Tibial artery (tissue), 4 donors: ENCODE measurements around the gene NEB.
"Not testable (repeated sequence)": the region's sequence is repeated elsewhere in the genome, so short reads cannot be mapped to it uniquely, and the experiment has no call there.

Experiments
- DNase-seq, 2 donors: peaks; one replicate each; pipeline ENCODE4 v3.0.0-alpha.2; 2019
- H3K27ac ChIP-seq, 2 donors: fragments of 200-600 bp; sonication (generic) in 1 of 2; 1 replicate in 1 of 2; 2 replicates in 1 of 2; pipeline ENCODE4 v1.5.1; 2018 to 2019; ENCODE audit warnings: mild to moderate bottlenecking in 1 of 2
- H3K27me3 ChIP-seq, 2 donors: fragments of 200-600 bp; sonication (generic) in 1 of 2; one replicate each; pipeline versions ENCODE4 v1.5.1 to v1.6.0; 2016 to 2019
- H3K36me3 ChIP-seq, 3 donors: fragments of 200-600 bp; sonication (generic) in 2 of 3; one replicate each; pipeline ENCODE4 v1.5.1; 2016 to 2019; ENCODE audit warnings: mild to moderate bottlenecking in 2 of 3
- H3K4me1 ChIP-seq, 4 donors: fragments of 200-600 bp; sonication (generic) in 2 of 4; 1 replicate in 3 of 4; 2 replicates in 1 of 4; pipeline ENCODE4 v1.5.1; 2016 to 2019
- H3K4me3 ChIP-seq, 2 donors: fragments of 200-600 bp; sonication (generic) in 1 of 2; 1 replicate in 1 of 2; 2 replicates in 1 of 2; pipeline ENCODE4 v1.5.1; 2018 to 2019; ENCODE audit warnings: mild to moderate bottlenecking in 2 of 2
- H3K9me3 ChIP-seq, 3 donors: fragments of 200-600 bp; sonication (generic) in 1 of 3; one replicate each; pipeline ENCODE4 v1.5.1; 2016 to 2019
- intact Hi-C: fragments of 100-400 bp; cut with DNase I; formaldehyde crosslinking; loops from one replicate; pipeline ENCODE4 v1.15.0; 2023; ENCODE audit warnings: low total_unique reads
- TF ChIP-seq, protein P1 (sequence below), 2 experiments: fragments of 200-600 bp in 1 of 2; fragments of 450-650 bp in 1 of 2; IDR thresholded peaks; one replicate each; pipeline ENCODE4 v1.5.1; 2017 to 2019; ENCODE audit warnings: antibody characterized with exemption in 2 of 2, mild to moderate bottlenecking in 1 of 2, moderate library complexity in 1 of 2

The NEB gene

DNA sequence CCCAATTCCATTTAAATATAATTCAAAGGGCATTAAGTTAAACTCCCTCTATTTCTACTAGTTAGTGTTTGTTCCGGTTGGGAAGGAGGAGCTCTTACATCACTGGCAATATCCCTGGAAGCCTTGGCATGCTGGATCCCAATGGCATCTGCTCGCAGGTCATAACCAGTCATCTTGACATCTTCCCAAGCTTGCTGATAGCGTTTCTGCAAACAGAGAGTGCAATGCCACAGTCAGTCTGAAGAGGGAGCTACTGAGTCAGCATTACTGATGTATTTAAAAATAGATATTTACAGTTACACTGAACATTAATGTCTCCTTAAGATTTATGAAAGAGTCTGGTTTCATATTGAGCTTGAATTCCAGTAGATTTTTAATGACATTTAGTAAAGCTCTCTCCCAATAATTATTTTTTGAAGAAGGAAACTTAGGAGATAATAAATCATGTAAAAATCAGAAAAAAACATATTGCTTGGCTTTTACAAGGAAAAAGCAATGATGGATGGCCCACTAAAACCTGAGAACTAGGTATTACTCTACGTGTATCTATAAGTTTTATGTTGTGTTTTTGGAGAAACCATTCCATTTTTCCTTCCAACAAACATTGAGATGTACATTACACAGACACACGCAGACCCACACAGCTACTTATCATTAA, 142.9 kb downstream of the NEB start:
- DNase-seq, intact Hi-C loops: not testable (repeated sequence)

DNA sequence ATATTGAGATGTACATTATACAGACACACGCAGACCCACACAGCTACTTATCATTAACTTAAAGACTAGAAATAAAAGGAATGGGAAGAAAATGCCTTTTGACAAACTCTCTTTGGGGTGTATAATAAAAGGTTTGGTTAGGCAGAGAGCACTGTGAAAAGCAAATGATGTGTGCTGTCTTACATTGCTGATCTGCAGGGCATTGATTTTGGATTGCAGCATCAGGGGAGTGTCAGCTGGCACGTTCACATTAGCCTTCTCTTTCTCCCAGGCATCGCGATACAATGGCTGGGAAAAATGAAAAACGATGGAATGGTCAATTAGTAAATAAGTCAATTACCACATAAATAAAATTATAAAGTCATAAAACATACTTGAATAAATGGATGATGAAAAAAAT, 153.0 kb downstream of the NEB start:
- intact Hi-C loops, H3K27ac ChIP-seq, H3K9me3 ChIP-seq: not testable (repeated sequence)

More for the DNA sequence above, 142.9 kb downstream of the NEB start:
- H3K36me3 ChIP-seq, H3K4me3 ChIP-seq, H3K27me3 ChIP-seq, H3K4me1 ChIP-seq, H3K9me3 ChIP-seq, H3K27ac ChIP-seq: not testable (repeated sequence)
- TF ChIP-seq, protein P1, sequence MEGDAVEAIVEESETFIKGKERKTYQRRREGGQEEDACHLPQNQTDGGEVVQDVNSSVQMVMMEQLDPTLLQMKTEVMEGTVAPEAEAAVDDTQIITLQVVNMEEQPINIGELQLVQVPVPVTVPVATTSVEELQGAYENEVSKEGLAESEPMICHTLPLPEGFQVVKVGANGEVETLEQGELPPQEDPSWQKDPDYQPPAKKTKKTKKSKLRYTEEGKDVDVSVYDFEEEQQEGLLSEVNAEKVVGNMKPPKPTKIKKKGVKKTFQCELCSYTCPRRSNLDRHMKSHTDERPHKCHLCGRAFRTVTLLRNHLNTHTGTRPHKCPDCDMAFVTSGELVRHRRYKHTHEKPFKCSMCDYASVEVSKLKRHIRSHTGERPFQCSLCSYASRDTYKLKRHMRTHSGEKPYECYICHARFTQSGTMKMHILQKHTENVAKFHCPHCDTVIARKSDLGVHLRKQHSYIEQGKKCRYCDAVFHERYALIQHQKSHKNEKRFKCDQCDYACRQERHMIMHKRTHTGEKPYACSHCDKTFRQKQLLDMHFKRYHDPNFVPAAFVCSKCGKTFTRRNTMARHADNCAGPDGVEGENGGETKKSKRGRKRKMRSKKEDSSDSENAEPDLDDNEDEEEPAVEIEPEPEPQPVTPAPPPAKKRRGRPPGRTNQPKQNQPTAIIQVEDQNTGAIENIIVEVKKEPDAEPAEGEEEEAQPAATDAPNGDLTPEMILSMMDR (IDR thresholded peaks at IDR 0.05), result peak in 1 of 2 experiments; percentile 27

DNA sequence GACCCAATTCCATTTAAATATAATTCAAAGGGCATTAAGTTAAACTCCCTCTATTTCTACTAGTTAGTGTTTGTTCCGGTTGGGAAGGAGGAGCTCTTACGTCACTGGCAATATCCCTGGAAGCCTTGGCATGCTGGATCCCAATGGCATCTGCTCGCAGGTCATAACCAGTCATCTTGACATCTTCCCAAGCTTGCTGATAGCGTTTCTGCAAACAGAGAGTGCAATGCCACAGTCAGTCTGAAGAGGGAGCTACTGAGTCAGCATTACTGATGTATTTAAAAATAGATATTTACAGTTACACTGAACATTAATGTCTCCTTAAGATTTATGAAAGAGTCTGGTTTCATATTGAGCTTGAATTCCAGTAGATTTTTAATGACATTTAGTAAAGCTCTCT, 153.6 kb downstream of the NEB start:
- H3K27ac ChIP-seq, DNase-seq, H3K4me3 ChIP-seq, H3K9me3 ChIP-seq, H3K36me3 ChIP-seq, H3K27me3 ChIP-seq, H3K4me1 ChIP-seq, intact Hi-C loops: not testable (repeated sequence)

More for the DNA sequence above, 153.0 kb downstream of the NEB start:
- not testable (repeated sequence) for H3K4me1 ChIP-seq, H3K27me3 ChIP-seq, H3K4me3 ChIP-seq, H3K36me3 ChIP-seq, DNase-seq

DNA sequence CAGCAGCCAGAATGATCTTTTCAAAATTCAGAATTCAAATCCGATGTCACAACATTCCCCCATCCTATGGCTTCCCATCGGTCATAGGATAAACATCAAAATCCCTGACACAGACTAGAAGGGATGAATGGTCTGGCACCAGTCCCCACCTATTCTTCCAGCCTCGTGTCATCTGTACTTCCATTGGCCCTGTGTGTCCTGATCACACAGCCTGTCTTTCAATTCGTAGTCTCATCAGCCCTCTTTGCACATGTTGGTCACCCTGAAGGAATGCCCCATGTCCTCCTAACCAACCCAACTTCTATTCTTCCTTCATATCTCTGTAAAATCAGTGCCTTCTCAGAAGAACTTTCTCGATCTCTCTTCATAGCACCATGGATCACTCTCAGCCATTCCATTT, 157.2 kb downstream of the NEB start:
- no peaks in the 10 kb centered on the region for H3K4me1 ChIP-seq
- DNase-seq, result no peak
- TF ChIP-seq, protein P1 (IDR thresholded peaks at IDR 0.05), result no peak
- no peak overlapping the region for H3K27ac ChIP-seq
- no peaks in the 10 kb centered on the region for H3K36me3 ChIP-seq
- no peaks in the 10 kb centered on the region for H3K9me3 ChIP-seq
- H3K27me3 ChIP-seq, result no peaks in the 10 kb centered on the region
- intact Hi-C loops, result no loop called here
- no peak overlapping the region for H3K4me3 ChIP-seq

DNA sequence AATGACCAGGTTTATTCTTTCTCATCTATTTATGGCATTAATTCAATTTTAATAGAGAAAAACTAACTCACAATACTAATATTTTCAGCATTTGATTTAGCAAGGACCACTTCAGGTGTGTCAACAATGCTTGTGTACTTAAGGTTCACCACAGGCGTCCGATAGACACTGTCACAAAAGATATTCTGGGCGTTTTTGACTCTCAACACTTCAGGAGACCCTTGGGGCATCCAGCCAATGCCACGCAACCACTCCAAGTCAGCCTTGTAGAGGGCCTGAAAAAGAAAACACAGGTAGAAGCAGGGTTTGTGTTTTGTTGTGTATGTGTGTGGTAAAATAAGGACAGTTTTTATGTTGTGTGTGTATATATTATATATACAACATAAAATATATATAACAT, 158.2 kb downstream of the NEB start:
- TF ChIP-seq, protein P1 (IDR thresholded peaks at IDR 0.05), result no peak
- no peak for DNase-seq
- Histone ChIP-seq H3K27me3 (no peaks in the 10 kb centered on the region), H3K36me3 (no peaks in the 10 kb centered on the region), H3K4me3 (no peak overlapping the region), H3K4me1 (no peaks in the 10 kb centered on the region), H3K9me3 (no peaks in the 10 kb centered on the region), H3K27ac (no peak overlapping the region)
- intact Hi-C loops, result no loop called here

DNA sequence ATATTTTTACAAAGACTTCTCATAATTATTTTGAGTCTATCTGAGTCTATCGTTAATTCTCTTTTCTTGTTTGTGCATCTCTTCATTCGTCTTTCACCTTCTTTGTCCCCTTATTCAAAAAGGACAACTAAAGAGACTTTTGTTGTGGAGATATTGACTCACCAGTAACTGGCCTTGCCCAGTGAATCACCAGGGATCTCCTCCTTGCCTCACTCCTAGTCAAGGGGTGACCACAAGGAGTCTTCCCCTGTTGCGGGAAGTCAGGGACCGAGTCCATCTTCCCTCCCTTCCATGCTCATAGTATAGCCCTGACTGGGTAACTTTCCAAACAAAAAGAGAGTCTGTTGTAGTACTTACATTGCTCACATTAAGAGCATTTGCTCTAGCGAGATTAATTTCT, 158.9 kb downstream of the NEB start:
- no peak overlapping the region for H3K4me3 ChIP-seq
- intact Hi-C loops, result no loop called here
- H3K9me3 ChIP-seq, result no peaks in the 10 kb centered on the region
- TF ChIP-seq, protein P1 (IDR thresholded peaks at IDR 0.05), result no peak
- H3K27me3 ChIP-seq, result no peaks in the 10 kb centered on the region
- no peak overlapping the region for H3K27ac ChIP-seq
- H3K4me1 ChIP-seq, result no peaks in the 10 kb centered on the region
- H3K36me3 ChIP-seq, result no peaks in the 10 kb centered on the region
- DNase-seq, result no peak

DNA sequence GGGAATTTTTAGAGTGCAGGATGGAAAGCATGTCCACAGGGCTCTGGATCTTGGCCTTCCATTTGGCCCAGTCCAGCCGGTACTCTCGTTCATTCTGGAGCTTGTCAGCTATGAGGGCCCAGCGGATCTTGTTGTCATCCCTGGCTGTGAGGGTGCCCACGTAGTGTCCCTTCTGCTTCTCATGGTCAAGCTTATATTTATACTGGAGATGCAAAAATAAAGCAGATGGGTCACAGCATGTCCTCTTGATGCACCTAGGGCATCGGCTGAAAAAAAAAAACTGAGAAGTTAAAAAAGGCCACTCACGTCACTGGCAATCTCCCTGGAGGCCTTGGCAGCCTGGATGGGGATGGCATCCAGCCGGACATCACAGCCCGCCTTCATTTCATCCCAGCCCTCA, 164.1 kb downstream of the NEB start:
- no peak overlapping the region for H3K4me3 ChIP-seq
- H3K9me3 ChIP-seq, result no peaks in the 10 kb centered on the region
- intact Hi-C loops, result no loop called here
- TF ChIP-seq, protein P1 (IDR thresholded peaks at IDR 0.05), result no peak
- DNase-seq, result no peak
- no peak overlapping the region for H3K27ac ChIP-seq
- H3K4me1 ChIP-seq, result peaks cover 0 to 10% (median 5%) of the 10 kb centered on the region in 4 donors
- H3K36me3 ChIP-seq, result no peaks in the 10 kb centered on the region
- no peaks in the 10 kb centered on the region for H3K27me3 ChIP-seq
